GM12801 (cell line): Measurements from ENCODE around the gene DUSP23.

Source experiments
- CTCF ChIP-seq: IDR thresholded peaks from one replicate; pipeline ENCODE4 v1.5.1; 2011; ENCODE audit warnings: control low read depth; ENCODE audit not compliant: insufficient read length; ENCODE audit errors: extremely low read depth

The DUSP23 gene

GRCh38 chr1:159751031-159751430 lies 29.7 kb upstream of the DUSP23 start:
- no peak for TF ChIP-seq CTCF

- TF ChIP-seq CTCF: no peak
Measured at GRCh38 chr1:159752135-159752580, 28.6 kb upstream of the DUSP23 start.

- no peak for TF ChIP-seq CTCF
Measured at GRCh38 chr1:159753386-159753785, 27.4 kb upstream of the DUSP23 start.

- no peak for TF ChIP-seq CTCF
Measured at GRCh38 chr1:159755451-159756007, 25.2 kb upstream of the DUSP23 start.

GRCh38 chr1:159756397-159756796 lies 24.4 kb upstream of the DUSP23 start:
- TF ChIP-seq CTCF: no peak

- no peak for TF ChIP-seq CTCF
Measured at GRCh38 chr1:159763686-159764085, 17.1 kb upstream of the DUSP23 start.

- no peak for TF ChIP-seq CTCF
Measured at GRCh38 chr1:159765806-159766205, 15.0 kb upstream of the DUSP23 start.
